8988T (cell line): ENCODE data around the gene TIMM23.
"Not testable (repeated sequence)": the region's sequence is repeated elsewhere in the genome, so short reads cannot be mapped to it uniquely, and the experiment has no call there.

ENCODE experiments used
- DNase-seq: peaks from one replicate; pipeline ENCODE4 v3.0.0; 2011

Gene TIMM23, protein sequence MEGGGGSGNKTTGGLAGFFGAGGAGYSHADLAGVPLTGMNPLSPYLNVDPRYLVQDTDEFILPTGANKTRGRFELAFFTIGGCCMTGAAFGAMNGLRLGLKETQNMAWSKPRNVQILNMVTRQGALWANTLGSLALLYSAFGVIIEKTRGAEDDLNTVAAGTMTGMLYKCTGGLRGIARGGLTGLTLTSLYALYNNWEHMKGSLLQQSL

DNA sequence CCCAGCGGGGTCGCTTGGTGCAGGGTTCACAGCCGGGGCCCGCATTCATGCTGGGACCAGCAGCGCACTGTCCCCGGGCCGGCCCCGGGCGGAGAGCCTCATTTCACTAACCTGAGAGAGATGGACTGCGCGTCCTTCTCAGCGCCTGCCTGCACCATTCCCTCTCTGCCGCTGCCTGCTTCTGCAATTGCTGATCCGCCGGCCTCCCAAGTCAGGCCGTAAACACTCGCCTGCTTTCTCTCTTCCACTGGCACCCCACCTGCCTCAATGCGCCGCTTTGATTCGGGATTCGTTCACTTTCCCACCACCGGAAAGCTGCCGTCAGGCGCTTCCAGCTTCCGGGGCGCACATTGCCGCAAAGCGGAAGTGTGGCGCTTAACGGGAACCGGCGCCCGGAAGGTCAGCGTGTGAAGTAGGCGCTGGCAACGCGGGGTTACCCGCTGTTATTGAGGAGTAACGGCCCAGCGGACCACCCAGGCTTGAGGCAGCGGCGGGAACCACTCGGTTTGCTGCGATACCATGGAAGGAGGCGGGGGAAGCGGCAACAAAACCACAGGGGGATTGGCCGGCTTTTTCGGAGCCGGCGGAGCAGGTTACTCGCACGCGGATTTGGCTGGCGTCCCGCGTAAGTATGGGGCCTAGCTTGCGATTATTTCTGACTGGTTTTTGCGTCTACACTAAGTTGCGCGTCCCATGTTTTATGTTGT is at the start of gene TIMM23:
Gene TIMM23 (plus strand): TSS at position 384 of the 707 bp plus-strand sequence. CDS start 136 bp downstream, at position 520.
- not testable (repeated sequence) for DNase-seq

DNA sequence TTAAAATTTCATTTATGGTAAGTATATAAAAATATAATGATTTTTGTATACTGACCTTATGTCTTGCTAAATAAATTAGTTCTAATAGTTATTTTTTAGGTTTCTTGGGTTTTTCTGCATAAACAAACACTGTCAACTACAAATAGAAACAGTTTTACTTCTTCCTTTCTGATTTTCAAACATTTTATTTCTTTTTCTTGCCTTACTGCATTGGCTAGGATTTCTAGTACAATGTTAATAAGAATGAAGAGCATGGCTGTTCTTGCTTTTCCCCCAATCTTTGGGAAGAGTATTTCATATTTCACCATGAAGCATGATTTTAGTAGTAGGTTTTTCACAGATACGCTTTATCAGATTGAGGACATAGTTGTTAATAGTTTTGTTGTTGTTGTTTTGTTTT is 45.5 kb upstream of the TIMM23 start:
- DNase-seq: not testable (repeated sequence)

DNA sequence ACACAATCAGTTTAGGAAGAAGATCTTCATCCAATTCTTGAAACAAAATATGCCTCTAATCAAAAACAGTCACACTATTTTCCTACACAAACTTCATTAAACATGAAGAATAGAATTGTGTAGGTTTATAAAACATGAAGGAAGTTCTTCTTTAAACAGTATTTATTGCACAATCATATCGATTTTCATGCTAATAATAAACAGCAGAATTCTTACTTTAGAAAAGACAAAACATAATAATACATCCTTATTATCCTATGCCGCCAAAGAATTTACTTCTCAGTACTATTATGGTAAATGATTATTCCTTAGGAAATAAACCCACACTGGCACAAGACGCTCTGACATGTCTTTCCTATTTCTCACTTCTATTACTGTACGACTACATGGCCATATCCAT is 41.0 kb upstream of the TIMM23 start:
- not testable (repeated sequence) for DNase-seq

DNA sequence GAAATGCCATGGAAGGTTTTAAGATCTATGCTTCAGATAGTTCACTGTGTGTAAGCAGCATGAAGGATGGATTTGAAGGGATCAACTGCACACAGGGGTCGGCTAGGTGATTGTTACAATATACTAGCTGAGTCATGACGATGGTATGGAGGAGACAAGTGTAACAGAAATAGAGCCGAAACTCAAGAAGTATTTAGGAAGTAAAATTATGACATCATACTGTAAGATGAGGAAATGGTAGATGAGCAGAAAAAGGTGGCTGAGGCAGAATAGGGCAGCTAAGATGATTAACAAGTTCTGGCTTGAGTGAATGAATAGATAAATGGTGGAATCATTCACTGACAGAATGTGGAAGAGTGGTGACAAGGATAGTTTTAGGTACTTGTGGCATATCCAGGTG is 37.5 kb upstream of the TIMM23 start:
- not testable (repeated sequence) for DNase-seq

DNA sequence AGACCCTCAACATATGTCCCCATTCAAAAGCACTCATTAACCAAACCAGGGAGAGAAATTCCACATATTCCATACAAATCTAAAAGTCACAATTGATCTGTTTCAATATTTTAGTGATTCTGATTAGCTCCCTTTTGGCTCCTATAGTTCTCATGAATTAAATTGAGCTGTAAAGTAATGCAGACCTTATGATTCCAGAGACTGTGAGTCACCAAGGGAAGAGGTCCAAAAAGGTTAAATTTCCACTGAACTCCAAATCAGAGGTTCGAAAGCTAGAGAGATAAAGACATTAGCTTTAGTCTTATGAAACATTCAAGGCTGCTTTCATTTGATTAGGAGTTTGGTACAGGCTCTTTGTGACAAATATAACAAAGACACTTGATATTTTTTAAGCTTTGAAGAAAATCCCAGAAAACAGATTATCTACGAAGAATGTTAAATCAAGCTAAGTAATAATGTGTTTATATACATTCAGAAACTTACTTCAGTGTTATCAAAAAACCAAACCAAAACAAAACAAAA is 33.1 kb upstream of the TIMM23 start:
- not testable (repeated sequence) for DNase-seq

DNA sequence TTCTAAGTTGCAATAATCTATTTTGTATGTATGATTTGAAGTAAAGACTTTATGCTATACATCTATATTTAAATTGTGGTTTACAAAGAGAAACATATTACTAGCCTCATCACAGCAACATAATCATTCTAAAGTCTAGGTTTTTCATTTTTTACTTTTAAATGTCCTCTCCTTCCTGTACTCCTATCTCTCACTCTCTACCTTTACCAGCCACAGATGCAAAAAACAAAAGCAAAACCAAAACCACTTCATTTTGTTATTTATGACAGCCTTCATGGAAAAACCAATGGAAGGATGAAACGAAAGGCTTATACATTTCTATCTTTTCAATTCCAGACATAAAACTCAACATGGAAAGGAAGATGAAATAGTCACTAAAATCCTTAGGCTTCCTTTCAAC is 31.1 kb upstream of the TIMM23 start:
- DNase-seq: not testable (repeated sequence)

DNA sequence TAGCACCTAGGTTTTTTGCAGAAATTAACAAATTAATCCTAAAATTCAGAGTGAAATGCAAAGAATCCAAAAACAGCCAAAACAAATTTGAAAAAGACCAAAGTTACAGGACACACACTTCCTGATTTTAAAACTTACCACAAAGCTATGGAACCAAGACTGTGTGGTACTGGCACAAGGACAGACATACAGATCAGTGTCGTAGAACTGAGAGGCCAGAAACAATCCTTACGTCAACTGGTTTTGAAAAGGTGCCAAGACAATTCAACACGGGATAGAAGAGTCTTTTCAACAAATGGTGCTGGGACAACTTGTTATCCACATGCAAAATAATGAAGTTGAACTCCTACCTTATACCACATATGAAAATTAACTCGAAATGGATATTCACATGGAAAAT is 26.8 kb upstream of the TIMM23 start:
- DNase-seq: not testable (repeated sequence)

DNA sequence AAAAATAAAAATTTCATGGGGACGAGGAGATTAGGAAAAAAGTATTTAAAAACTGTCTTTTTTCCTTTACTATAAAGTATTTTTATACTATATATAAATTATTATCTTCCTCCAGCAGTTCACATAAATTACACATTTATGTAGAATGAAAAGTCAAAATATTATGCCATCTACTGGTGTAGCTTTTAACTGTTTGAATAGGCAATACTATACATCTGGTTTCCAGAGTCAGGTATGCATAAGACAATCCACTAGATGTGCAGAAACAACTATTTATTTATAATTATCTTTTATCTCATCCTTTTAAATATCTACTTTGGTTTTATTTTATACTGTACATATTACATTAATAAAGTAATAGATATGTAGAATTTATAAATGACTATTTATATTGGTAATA is 24.9 kb upstream of the TIMM23 start:
- DNase-seq: not testable (repeated sequence)

DNA sequence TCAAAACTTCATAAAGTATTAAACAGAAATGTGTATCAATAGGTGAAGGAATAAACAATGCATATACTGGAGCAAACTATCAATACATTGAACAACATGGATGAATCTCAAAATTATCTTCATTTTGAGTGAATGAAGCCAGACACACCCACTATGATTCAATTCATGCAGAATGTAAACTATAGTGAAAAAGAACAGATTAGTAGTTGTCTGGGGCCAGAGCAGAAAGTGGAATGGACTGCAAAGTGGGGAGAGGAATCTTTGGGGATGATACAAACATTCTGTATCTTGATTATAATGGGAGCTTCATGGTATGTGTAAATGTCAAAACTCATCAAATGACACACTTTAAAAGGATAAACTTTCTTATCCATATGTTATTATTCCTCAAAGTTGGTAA is 23.5 kb upstream of the TIMM23 start:
- DNase-seq: not testable (repeated sequence)

DNA sequence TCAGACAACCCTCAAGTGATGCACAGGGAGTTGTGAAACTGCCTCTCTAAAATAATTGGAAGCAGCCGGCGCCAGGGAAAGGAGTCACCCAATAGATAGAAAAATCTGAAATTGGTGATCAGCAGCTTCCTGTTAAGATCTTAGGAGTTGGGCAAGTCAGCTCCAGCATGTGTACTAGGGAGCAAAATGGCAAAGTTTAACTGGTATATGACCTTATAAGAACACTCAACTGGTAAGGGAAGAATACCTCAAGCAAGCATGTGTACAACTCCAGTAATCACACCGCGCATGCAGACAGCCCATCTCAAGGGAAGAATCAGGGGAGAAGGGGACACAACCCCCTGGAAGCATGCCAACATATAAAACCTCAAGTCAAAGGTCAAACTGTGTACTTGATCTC is 17.9 kb upstream of the TIMM23 start:
- DNase-seq: not testable (repeated sequence)

DNA sequence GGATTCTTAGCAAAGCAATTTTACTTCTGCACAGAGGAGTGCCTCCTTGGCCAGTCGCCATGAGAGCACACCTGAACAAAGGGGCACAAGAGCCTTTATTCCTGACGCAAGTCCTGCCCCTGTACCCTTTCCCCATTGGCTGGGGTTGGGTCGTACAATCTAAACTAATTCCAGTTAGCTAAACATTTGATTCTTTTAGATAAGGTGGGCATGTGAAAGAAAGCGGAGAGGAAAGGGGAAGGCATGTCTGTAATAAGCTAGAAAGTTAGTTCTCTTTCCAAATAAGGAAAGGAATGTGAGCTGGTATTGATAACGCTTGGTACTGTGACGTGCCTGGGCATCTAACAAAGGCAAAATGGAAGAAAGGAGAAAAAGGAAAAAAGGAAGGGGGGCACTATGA is 15.7 kb upstream of the TIMM23 start:
- not testable (repeated sequence) for DNase-seq

DNA sequence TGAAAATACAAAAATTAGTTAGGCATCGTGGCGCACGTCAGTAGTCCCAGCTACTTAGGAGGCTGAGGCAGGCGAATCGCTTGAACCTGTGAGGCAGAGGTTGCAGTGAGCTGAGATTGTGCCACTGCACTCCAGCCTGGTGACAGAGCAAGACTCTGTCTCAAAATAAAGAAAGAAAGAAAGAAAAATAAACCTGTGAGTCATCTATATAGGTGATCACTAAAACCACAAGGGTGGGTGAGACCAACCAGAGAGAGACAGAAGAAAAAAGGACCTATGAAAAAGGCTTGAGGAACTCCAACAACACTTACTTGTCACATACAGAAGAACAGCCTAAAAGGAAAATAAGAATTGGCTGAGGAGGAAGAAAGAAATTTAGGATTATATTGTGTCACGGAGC is 14.4 kb upstream of the TIMM23 start:
- DNase-seq: not testable (repeated sequence)

DNA sequence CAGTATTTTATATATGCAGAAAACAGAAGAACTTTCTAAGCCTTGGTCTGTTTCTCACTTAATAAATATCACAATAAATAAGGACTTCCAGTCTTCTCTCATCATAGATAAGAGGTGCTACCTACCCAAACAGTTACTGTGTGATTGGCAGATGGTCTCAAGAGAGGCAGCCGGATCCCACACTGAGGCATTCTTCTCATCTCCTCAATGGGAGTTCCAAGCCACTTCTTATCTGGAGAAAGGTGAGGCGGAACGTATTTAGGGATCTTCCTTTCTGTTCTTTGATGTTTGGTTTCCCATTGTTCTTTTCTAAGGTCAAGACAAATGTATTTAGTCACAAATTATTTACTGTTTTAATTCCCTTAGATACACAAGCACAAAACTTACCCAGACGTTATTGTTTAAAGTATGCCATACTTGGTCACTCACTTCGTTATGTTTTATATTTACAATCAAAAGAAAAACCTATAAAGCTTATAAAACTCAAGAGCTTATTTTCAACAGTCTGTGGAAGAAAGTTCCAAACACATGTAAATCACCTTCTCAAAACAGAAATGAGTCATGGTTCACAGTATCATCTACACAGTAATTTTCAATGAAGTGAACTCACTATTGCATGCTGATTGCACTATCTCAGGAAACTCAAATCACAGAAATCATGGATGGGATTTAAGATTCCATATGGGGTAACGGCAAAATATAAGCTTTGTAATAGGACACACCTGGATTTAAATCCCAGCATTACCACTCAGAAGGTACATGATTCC is 9.4 kb upstream of the TIMM23 start:
- DNase-seq: not testable (repeated sequence)

DNA sequence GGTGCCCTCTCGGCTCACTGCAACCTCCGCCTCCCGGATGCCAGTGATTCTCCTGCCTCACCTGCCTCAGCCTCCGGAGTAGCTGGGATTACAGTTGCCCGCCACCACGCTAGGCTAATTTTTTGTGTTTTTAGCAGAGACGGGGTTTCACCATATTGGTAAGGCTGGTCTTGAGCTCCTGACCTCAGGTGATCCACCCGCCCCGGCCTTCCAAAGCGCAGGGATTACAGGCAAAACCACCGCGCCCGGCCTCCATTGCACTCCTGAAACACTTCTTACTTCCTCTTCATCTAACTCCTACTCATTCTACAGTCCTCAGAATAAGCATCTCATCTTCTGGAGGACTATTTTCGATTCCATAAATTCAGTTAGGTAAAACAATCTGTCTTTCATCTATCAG is 1.3 kb upstream of the TIMM23 start:
- DNase-seq: not testable (repeated sequence)

DNA sequence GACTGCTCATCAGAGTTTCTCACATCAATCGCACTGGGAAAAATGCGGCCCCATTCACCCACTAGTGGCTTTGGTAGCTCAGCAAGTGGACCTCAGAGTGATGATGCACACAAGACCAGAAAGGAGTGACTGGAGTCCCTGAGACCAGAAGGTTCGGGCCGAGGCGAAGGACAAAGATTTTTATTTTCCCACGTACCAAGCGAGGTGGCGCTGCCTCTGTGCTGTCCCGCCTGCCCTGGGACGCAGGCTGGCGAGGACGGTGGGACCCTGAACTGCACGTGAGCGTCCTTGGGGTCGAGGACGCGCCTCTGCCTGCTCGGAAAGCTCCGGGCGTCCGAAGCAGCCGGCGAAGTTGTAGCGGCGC is 565 bp upstream of the TIMM23 start:
- not testable (repeated sequence) for DNase-seq

DNA sequence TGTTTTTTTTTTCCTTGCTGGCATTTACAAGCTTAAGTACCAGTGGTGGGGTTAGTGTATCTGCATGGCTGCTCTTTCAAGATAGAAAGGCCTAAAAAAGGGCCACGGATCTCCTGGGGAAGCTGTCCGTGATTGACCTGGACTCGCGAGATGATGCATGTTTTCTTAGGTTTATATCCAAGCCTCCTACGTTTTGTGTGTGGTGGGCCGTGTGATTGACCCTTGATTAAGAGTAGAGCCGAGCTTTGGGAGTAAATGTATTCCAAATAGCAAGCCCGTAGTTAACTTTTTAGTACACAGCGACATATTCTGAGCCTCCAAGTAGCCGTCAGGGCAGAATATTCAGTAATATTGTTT is 502 bp downstream of the TIMM23 start:
- not testable (repeated sequence) for DNase-seq

DNA sequence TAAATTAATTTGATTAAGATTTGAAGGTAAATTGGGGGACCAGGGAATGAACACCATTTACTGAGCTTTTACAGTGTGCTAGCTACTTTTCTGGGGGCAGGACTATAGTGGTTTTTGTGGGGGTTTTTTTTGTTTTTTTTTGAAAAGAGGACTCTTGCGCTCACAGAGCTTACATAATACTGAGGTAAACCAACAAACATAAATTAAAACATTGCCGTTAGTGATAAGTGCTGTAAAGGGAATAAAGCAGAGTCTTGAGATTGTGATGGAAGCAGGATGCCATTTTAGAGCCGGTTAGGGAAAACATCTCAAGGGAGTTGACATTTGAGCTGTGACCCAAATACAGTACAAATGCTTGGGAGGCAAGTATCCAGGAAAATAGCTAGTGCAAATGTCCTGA is 1.8 kb downstream of the TIMM23 start:
- not testable (repeated sequence) for DNase-seq

DNA sequence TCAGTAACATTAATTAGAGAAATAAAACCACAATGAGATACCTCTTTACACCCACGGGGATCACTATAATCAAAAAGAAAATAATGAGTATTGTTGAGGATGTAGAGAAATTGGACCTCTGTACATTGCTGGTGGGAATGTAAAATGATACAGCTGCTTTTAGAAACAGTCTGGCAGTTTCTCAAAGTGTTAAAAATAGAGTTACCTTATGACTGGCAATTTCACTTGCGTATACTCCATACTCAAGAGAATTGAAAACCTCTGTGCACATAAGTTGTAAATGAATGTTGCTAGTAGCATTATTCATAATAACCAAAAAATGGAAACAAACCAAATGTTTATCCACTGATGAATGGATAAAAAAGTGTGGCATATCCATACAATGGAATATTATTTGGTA is 6.3 kb downstream of the TIMM23 start:
- DNase-seq: not testable (repeated sequence)

DNA sequence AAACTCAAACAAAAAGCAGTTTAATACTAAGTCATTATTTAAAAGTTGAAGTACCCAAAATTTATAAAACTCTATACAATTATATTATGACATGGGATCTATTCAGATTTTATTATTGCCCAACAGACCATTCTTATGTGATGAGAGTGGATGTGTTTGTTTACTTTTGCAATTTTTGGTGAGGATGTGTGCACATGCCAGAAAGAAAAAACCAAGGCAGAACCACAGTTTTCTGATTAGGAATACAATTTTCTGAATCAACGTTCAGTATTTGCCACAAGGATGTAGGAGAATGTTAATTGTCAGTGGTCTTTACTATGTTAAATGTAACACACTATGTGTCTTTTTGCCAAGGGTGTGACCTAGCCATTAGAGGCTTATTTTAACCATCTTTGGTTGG is 9.1 kb downstream of the TIMM23 start:
- not testable (repeated sequence) for DNase-seq

DNA sequence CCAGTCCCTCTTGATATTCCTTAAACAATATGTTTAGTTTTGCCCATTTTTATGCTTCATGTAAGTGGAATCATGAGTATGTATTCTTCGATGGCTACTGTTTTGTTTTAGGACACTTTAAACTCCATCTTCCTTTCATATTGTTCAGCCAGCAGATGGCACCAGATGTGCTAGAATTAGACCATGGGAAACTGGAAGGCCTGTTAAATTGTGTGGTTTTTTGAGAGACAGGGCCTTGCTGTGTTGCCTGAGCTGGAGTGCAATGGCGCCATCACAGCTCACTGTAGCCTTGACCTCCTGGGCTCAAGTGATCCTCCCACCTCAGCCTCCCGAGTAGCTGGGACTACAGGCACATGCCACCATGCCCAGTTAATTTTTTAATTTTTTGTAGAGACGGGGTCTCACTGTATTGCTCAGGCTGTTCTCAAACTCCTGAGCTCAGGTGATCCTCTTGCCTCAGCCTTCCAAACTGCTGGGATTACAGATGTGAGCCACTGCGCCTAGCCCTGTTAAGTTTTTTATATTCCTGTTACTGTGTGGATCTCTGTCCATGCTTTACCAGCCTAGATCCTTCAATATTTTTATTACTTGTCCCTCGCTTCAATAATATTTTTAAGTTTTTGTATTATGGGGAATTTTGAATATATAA is 11.4 kb downstream of the TIMM23 start:
- not testable (repeated sequence) for DNase-seq

DNA sequence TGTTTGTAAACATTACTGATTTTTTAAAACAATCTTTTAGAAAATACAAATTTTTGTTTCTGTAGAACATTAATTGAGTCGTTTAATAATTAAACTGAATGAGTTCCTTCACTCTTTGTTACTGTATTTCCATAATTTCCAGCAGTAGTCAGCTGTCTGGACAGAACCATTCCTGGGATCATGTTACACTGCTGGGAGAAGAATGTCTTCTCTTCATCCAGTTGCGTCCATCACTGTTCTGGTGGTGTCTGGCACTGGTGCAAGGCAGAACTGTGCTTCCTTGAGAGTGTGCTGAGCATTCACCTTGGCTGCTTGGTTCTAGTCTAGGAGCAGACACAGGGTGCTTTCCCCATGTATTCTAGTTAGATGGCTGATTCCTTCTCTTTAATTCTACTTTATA is 12.2 kb downstream of the TIMM23 start:
- DNase-seq: not testable (repeated sequence)

DNA sequence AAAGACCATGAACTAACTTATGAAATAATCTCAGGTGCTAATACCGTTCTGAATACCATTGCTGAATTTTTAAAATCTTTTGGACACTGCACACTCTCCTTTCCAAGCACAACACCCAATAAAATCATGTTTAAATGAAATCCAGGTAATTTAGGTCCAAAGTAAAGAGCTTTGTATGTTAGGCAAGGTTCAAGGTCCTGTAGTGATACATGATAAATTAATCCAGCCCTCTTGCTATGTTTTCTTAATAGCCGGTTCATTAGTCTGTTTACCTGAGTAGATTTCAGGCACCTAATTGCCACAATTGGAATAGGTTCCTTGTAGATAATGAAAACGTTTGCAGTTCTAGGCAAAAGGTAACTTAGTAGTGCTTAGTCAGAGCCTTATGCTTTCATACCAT is 13.3 kb downstream of the TIMM23 start:
- DNase-seq: not testable (repeated sequence)

DNA sequence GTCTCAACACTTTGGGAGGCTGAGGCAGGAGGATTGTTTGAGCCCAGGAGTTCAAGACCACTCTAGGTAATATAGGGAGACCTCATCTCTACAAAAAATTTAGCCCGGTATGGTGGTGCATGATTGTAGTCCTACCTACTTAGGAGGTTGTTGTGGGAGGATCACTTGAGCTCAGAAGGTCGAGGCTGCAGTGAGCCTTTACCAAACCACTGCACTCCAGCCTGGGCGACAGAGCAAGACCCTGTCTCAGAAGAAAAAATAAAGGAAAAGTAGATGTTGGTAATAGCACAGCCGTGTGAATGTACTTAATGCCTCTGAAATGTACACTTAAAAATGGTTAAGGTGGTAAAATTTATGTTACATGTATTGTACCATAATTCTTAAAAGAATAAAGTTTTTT is 25.3 kb downstream of the TIMM23 start:
- DNase-seq: no peak
